ENCODE data around the gene NSUN4.

NSUN4 gene

GRCh38 chr1:46341222-46342083 is 846 bp downstream of the NSUN4 start:
- Histone ChIP-seq H3K27ac (peak overlapping the region; percentile 92), H3K27me3 (no peaks in the 10 kb centered on the region), H3K9me3 (no peaks in the 10 kb centered on the region), H3K4me1 (ENCODE audit: control insufficient read depth in 1 of 2, insufficient read depth in 1 of 2, low read depth in 1 of 2, low read length in 1 of 2) (peaks cover 10 to 17% of the 10 kb centered on the region in 2 experiments), H3K36me3 (no peaks in the 10 kb centered on the region), H3K4me3 (ENCODE audit: low read depth in 1 of 2, low read length in 1 of 2) (peak overlapping the region; percentile 91)
- no peak for TF ChIP-seq CTCF (IDR thresholded peaks at IDR 0.05)

- H3K9me3 ChIP-seq = no peaks in the 10 kb centered on the region
- no peak overlapping the region for H3K4me3 ChIP-seq (ENCODE audit: low read depth in 1 of 2, low read length in 1 of 2)
- H3K27ac ChIP-seq = peak overlapping the region; percentile 92
- H3K27me3 ChIP-seq = no peaks in the 10 kb centered on the region
- peaks cover 4% of the 10 kb centered on the region for H3K36me3 ChIP-seq
- no peak for TF ChIP-seq CTCF (IDR thresholded peaks at IDR 0.05)
- peaks cover 10 to 17% of the 10 kb centered on the region in 2 experiments for H3K4me1 ChIP-seq (ENCODE audit: control insufficient read depth in 1 of 2, insufficient read depth in 1 of 2, low read depth in 1 of 2, low read length in 1 of 2)
These were observed 1.6 kb downstream of the NSUN4 start for GRCh38 chr1:46342084-46342656.

- no peak for TF ChIP-seq CTCF (IDR thresholded peaks at IDR 0.05)
- no peak overlapping the region for H3K4me3 ChIP-seq (ENCODE audit: low read depth in 1 of 2, low read length in 1 of 2)
- peak overlapping the region; percentile 92 for H3K27ac ChIP-seq
- H3K9me3 ChIP-seq = no peaks in the 10 kb centered on the region
- H3K27me3 ChIP-seq = no peaks in the 10 kb centered on the region
- H3K4me1 ChIP-seq (ENCODE audit: control insufficient read depth in 1 of 2, insufficient read depth in 1 of 2, low read depth in 1 of 2, low read length in 1 of 2) = peaks cover 11 to 17% of the 10 kb centered on the region in 2 experiments
- H3K36me3 ChIP-seq = peaks cover 6% of the 10 kb centered on the region
These were observed 2.2 kb downstream of the NSUN4 start for GRCh38 chr1:46342677-46343350.

- H3K4me3 ChIP-seq (ENCODE audit: low read depth in 1 of 2, low read length in 1 of 2) = no peak overlapping the region
- TF ChIP-seq CTCF (IDR thresholded peaks at IDR 0.05) = no peak
- peaks cover 16 to 21% of the 10 kb centered on the region in 2 experiments for H3K4me1 ChIP-seq (ENCODE audit: control insufficient read depth in 1 of 2, insufficient read depth in 1 of 2, low read depth in 1 of 2, low read length in 1 of 2)
- no peaks in the 10 kb centered on the region for H3K27me3 ChIP-seq
- H3K9me3 ChIP-seq = no peaks in the 10 kb centered on the region
- H3K27ac ChIP-seq = no peak overlapping the region
- H3K36me3 ChIP-seq = peaks cover 6% of the 10 kb centered on the region
These were observed 2.7 kb downstream of the NSUN4 start for GRCh38 chr1:46343351-46343695.

- Histone ChIP-seq H3K4me1 (ENCODE audit: control insufficient read depth in 1 of 2, insufficient read depth in 1 of 2, low read depth in 1 of 2, low read length in 1 of 2) (peaks cover 18 to 23% of the 10 kb centered on the region in 2 experiments), H3K4me3 (ENCODE audit: low read depth in 1 of 2, low read length in 1 of 2) (no peak overlapping the region), H3K27me3 (no peaks in the 10 kb centered on the region), H3K27ac (no peak overlapping the region), H3K9me3 (no peaks in the 10 kb centered on the region), H3K36me3 (peaks cover 6% of the 10 kb centered on the region)
- no peak for TF ChIP-seq CTCF (IDR thresholded peaks at IDR 0.05)
These were observed 3.1 kb downstream of the NSUN4 start for GRCh38 chr1:46343705-46344104.
